Endothelial cell (in vitro differentiated cells): ENCODE measurements around the gene TFCP2L1. TPM values are rescaled to one million over a fixed set of nuclear protein-coding genes. Genes with fewer than 3 reads are reported as not detected.

Experiments
- DNase-seq: peaks from one replicate; pipeline ENCODE4 v3.0.0; 2021; ENCODE audit warnings: low spot score
- H3K27ac Mint-ChIP-seq: one replicate; pipeline ENCODE4 v1.8.0; 2021; ENCODE audit warnings: mixed read lengths, inconsistent platforms; ENCODE audit not compliant: unreplicated experiment
- H3K27me3 Mint-ChIP-seq: one replicate; pipeline ENCODE4 v1.8.0; 2021; ENCODE audit warnings: mild to moderate bottlenecking, moderate library complexity, mixed read lengths, inconsistent platforms; ENCODE audit not compliant: unreplicated experiment
- H3K36me3 Mint-ChIP-seq: one replicate; pipeline ENCODE4 v1.8.0; 2021; ENCODE audit warnings: mild to moderate bottlenecking, low read depth, mixed read lengths, inconsistent platforms; ENCODE audit not compliant: unreplicated experiment
- H3K4me1 Mint-ChIP-seq: one replicate; pipeline ENCODE4 v1.8.0; 2021; ENCODE audit warnings: mild to moderate bottlenecking, mixed read lengths, inconsistent platforms; ENCODE audit not compliant: unreplicated experiment
- H3K4me3 Mint-ChIP-seq: one replicate; pipeline ENCODE4 v1.8.0; 2021; ENCODE audit warnings: mild to moderate bottlenecking, mixed read lengths, inconsistent platforms; ENCODE audit not compliant: unreplicated experiment
- H3K9me3 Mint-ChIP-seq: one replicate; pipeline ENCODE4 v1.8.0; 2021; ENCODE audit warnings: mixed read lengths, inconsistent platforms; ENCODE audit not compliant: unreplicated experiment
- total RNA-seq: library from RNA; stranded (reverse); fragmentation: NEBNext Ultra II Directional; extraction: Animal tissue kit (Norgen Biotek cat#: 25700); gene quantifications from one replicate; pipeline ENCODE4 v1.2.1, GENCODE V29; 2021; ENCODE audit not compliant: unreplicated experiment
- TF ChIP-seq, protein P1 (sequence below): fragments of 200-600 bp; sonication (generic); IDR thresholded peaks from one replicate; pipeline ENCODE4 v1.5.0; 2021; ENCODE audit warnings: antibody characterized with exemption; ENCODE audit not compliant: unreplicated experiment

TFCP2L1 gene
- total RNA-seq, 1 donor from 2014 or later = 1.7 TPM

DNA sequence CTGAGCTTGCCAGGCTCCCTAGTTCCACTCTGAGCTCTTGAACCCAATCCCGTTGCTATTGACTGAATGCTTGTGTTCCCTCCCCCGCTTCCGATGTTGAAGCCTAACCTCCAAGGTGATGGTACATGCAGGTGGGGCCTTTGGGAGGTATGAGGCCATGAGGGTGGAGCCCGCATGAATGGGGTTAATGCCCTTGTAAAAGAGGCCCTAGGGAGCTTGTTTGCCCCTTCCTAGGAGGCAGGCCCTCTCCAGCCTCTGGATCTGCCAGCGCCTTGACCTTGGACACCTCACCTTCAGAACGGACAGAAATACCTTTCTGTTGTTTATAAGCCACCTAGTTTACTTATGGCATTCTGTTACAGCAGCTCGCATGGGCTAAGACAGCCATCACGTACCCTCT, 71.6 kb downstream of the TFCP2L1 start:
- TF ChIP-seq, protein P1, sequence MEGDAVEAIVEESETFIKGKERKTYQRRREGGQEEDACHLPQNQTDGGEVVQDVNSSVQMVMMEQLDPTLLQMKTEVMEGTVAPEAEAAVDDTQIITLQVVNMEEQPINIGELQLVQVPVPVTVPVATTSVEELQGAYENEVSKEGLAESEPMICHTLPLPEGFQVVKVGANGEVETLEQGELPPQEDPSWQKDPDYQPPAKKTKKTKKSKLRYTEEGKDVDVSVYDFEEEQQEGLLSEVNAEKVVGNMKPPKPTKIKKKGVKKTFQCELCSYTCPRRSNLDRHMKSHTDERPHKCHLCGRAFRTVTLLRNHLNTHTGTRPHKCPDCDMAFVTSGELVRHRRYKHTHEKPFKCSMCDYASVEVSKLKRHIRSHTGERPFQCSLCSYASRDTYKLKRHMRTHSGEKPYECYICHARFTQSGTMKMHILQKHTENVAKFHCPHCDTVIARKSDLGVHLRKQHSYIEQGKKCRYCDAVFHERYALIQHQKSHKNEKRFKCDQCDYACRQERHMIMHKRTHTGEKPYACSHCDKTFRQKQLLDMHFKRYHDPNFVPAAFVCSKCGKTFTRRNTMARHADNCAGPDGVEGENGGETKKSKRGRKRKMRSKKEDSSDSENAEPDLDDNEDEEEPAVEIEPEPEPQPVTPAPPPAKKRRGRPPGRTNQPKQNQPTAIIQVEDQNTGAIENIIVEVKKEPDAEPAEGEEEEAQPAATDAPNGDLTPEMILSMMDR = no peak
- no peaks in the 10 kb centered on the region for H3K4me1 Mint-ChIP-seq
- H3K9me3 Mint-ChIP-seq = no peaks in the 10 kb centered on the region
- no peak overlapping the region for H3K4me3 Mint-ChIP-seq
- no peaks in the 10 kb centered on the region for H3K36me3 Mint-ChIP-seq
- no peak overlapping the region for H3K27ac Mint-ChIP-seq
- H3K27me3 Mint-ChIP-seq = peaks cover 2% of the 10 kb centered on the region
- no peak for DNase-seq

DNA sequence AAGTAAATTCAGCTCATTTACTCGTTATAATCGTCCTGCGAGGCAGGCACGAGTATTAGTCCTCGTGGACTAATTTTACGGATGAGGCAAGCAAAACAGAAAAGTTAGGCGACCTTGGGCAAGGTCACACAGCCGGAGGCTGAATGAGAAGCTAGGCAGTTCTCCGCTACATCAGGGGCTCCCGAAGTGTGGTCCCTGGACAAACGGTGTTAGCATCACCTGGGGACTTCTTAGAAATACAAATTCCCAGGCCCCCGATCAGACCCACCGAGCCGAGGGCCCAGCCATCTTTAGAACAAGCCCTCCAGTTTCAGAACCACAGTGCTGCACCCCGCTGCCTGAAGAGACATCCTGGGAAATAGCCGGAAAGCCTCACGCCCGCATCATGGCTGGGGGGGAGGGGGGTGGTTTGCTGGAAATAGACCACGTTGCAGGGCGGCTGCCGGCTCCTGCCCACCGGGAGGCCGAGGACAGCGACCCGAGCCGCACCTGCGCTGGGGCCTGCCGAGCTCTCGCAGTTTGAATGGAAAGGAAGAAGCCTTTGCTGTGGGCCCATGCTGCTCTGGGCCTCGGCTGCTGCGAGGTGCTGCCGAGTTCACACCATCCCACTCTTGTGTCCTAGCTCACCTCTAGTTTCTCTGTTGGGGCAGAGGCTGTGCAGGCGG, 72.2 kb downstream of the TFCP2L1 start:
- Mint-ChIP-seq H3K9me3 (no peaks in the 10 kb centered on the region), H3K4me1 (no peaks in the 10 kb centered on the region), H3K36me3 (no peaks in the 10 kb centered on the region), H3K27ac (no peak overlapping the region), H3K27me3 (no peaks in the 10 kb centered on the region), H3K4me3 (no peak overlapping the region)
- DNase-seq = no peak
- TF ChIP-seq, protein P1 = no peak

DNA sequence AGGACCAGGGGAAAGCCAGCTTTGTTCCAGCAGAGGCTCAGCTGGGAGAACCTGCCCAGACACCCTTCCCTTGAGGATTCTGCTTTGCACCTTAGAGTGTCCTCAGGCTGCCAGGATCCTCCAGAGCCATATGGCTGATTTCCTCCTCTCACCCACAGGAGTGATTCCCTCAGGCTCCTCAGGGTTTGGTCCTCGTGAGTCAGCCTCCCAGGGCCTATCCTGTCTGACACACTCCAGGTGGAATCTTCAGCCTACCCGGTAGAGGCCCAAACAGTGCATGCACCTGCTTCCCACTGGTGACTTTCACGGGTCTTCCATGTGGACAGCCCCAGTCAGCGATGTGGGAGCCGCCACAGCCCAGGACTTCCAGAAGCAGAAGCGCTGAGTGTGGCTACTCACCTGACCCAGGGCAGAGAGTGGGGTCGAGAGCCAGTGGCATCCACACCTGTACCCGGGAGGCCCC, 73.3 kb downstream of the TFCP2L1 start:
- Mint-ChIP-seq H3K36me3 (no peaks in the 10 kb centered on the region), H3K27ac (no peak overlapping the region), H3K9me3 (no peaks in the 10 kb centered on the region), H3K27me3 (no peaks in the 10 kb centered on the region), H3K4me1 (no peaks in the 10 kb centered on the region), H3K4me3 (no peak overlapping the region)
- DNase-seq = no peak
- TF ChIP-seq, protein P1 = no peak

DNA sequence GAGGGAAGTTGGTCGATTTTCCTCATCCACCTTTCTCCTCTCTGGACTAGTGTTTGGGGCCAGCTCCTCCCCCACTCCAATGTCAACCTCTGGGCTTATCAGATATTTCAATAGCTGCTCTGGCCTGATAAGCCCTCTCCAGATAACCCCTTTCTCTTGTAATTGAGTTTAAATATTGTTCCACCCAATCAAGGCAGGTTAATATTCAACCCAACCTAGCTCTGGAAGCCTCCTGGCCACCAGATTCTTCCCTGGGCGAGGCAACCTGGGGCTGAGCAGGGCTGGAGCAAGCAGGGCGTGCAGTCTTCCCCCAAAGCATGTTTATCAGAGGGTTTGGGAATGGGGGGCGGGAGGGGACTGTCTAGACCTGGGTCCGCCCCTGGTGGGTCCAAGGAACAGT, 73.8 kb downstream of the TFCP2L1 start:
- no peaks in the 10 kb centered on the region for H3K4me1 Mint-ChIP-seq
- H3K36me3 Mint-ChIP-seq = no peaks in the 10 kb centered on the region
- no peak for DNase-seq
- TF ChIP-seq, protein P1 = no peak
- H3K4me3 Mint-ChIP-seq = no peak overlapping the region
- H3K9me3 Mint-ChIP-seq = no peaks in the 10 kb centered on the region
- no peaks in the 10 kb centered on the region for H3K27me3 Mint-ChIP-seq
- H3K27ac Mint-ChIP-seq = no peak overlapping the region

DNA sequence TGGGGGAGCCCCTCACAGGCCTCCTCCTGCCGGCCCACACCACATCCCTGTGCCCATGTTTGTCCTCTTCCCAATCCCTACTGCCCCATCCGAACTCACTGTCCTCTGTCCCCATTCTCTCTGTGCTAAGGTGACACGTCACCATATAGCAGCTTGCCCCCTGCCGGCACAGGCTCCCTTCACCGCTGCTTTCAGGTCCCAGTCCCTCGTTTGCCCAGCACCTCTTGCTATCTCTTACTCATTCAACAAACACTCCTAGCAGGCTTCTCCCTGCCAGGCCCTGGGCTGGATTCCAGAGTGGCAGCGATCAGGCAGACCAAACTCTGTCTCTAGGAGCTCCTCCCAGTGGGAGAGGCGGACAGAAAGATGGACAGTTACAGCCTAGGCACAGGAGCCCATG, 74.3 kb downstream of the TFCP2L1 start:
- no peaks in the 10 kb centered on the region for H3K27me3 Mint-ChIP-seq
- DNase-seq = no peak

More for the DNA sequence above, 74.3 kb downstream of the TFCP2L1 start:
- H3K27ac Mint-ChIP-seq = no peak overlapping the region
- H3K4me3 Mint-ChIP-seq = no peak overlapping the region
- no peaks in the 10 kb centered on the region for H3K36me3 Mint-ChIP-seq
- TF ChIP-seq, protein P1 = no peak
- H3K9me3 Mint-ChIP-seq = no peaks in the 10 kb centered on the region
- H3K4me1 Mint-ChIP-seq = no peaks in the 10 kb centered on the region
